SK-N-SH treated with all-trans-retinoic acid at 6 μM for 48 hours (cell line): Measurements from ENCODE around the gene CFDP1.

Experiments
- ATAC-seq: fragments of 200-7000 bp; cut with Tn5 transposase; 3 replicates; pipeline ENCODE4 v1.9.1; 2020; ENCODE audit warnings: mild to moderate bottlenecking, moderate library complexity
- ARNTL ChIP-seq: fragments of 450-650 bp; formaldehyde crosslinking; IDR thresholded peaks from 2 replicates; pipeline ENCODE4 v1.5.0; 2020; ENCODE audit warnings: low read depth, mild to moderate bottlenecking, moderate library complexity, borderline replicate concordance
- BACH2 ChIP-seq: fragments of 250-450 bp; sonication (Bioruptor Pico); IDR thresholded peaks from 2 replicates; pipeline ENCODE4 v1.9.0; 2021; ENCODE audit warnings: mild to moderate bottlenecking, borderline replicate concordance
- CSDC2 ChIP-seq: fragments of 250-450 bp; sonication (Bioruptor Pico); IDR thresholded peaks from 2 replicates; pipeline ENCODE4 v1.5.0; 2020; ENCODE audit warnings: mild to moderate bottlenecking, moderate library complexity
- ESRRG ChIP-seq: fragments of 250-450 bp; sonication (Bioruptor Pico); IDR thresholded peaks from 2 replicates; pipeline ENCODE4 v1.6.1; 2021; ENCODE audit warnings: mild to moderate bottlenecking
- GLIS3 ChIP-seq: fragments of 250-450 bp; sonication (Bioruptor Pico); IDR thresholded peaks from 2 replicates; pipeline ENCODE4 v1.5.0; 2020; ENCODE audit warnings: mild to moderate bottlenecking, moderate library complexity
- ISL1 ChIP-seq: fragments of 250-450 bp; sonication (Bioruptor Pico); IDR thresholded peaks from 2 replicates; pipeline ENCODE4 v2.1.2; 2022; ENCODE audit warnings: mild to moderate bottlenecking, moderate library complexity
- OSR1 ChIP-seq: fragments of 250-450 bp; sonication (Bioruptor Pico); IDR thresholded peaks from 2 replicates; pipeline ENCODE4 v1.8.0; 2022; ENCODE audit warnings: moderate library complexity, mild to moderate bottlenecking, inconsistent platforms
- RARB ChIP-seq: fragments of 250-450 bp; sonication (Bioruptor Pico); IDR thresholded peaks from 2 replicates; pipeline ENCODE4 v1.8.0; 2021; ENCODE audit warnings: mild to moderate bottlenecking, moderate library complexity
- SNAI2 ChIP-seq: fragments of 250-450 bp; sonication (Bioruptor Pico); IDR thresholded peaks from 2 replicates; pipeline ENCODE4 v1.5.0; 2020; ENCODE audit warnings: mild to moderate bottlenecking, moderate library complexity
- TCF4 ChIP-seq: fragments of 250-450 bp; sonication (Bioruptor Pico); IDR thresholded peaks from 2 replicates; pipeline ENCODE4 v1.8.0; 2021; ENCODE audit warnings: mild to moderate bottlenecking, moderate library complexity, borderline replicate concordance
- TOX ChIP-seq: fragments of 250-450 bp; sonication (Bioruptor Pico); IDR thresholded peaks from 2 replicates; pipeline ENCODE4 v1.8.0; 2021; ENCODE audit warnings: mild to moderate bottlenecking, moderate library complexity, borderline replicate concordance
- ZFP30 ChIP-seq: fragments of 450-650 bp; formaldehyde crosslinking; IDR thresholded peaks from 2 replicates; pipeline ENCODE4 v1.5.0; 2022; ENCODE audit warnings: mild to moderate bottlenecking, moderate library complexity
- ZNF565 ChIP-seq: fragments of 450-650 bp; formaldehyde crosslinking; conservative IDR thresholded peaks from 2 replicates; pipeline ENCODE4 v1.5.0; 2020; ENCODE audit warnings: low read depth, mild to moderate bottlenecking, moderate library complexity
- ZNF70 ChIP-seq: fragments of 450-650 bp; formaldehyde crosslinking; IDR thresholded peaks from 2 replicates; pipeline ENCODE4 v1.5.0; 2020; ENCODE audit warnings: mild to moderate bottlenecking, moderate library complexity
- ZNF8 ChIP-seq: fragments of 450-650 bp; formaldehyde crosslinking; IDR thresholded peaks from 2 replicates; pipeline ENCODE4 v1.5.0; 2020; ENCODE audit warnings: mild to moderate bottlenecking, moderate library complexity
- TF ChIP-seq, protein P1 (sequence below): fragments of 250-450 bp; sonication (Bioruptor Pico); IDR thresholded peaks from 2 replicates; pipeline ENCODE4 v1.5.1; 2020; ENCODE audit warnings: low read depth, mild to moderate bottlenecking, moderate library complexity
- TF ChIP-seq, protein P2 (sequence below): fragments of 250-450 bp; sonication (Bioruptor Pico); IDR thresholded peaks from 2 replicates; pipeline ENCODE4 v1.8.0; 2020; ENCODE audit warnings: mild to moderate bottlenecking, moderate library complexity, borderline replicate concordance

Gene CFDP1

DNA sequence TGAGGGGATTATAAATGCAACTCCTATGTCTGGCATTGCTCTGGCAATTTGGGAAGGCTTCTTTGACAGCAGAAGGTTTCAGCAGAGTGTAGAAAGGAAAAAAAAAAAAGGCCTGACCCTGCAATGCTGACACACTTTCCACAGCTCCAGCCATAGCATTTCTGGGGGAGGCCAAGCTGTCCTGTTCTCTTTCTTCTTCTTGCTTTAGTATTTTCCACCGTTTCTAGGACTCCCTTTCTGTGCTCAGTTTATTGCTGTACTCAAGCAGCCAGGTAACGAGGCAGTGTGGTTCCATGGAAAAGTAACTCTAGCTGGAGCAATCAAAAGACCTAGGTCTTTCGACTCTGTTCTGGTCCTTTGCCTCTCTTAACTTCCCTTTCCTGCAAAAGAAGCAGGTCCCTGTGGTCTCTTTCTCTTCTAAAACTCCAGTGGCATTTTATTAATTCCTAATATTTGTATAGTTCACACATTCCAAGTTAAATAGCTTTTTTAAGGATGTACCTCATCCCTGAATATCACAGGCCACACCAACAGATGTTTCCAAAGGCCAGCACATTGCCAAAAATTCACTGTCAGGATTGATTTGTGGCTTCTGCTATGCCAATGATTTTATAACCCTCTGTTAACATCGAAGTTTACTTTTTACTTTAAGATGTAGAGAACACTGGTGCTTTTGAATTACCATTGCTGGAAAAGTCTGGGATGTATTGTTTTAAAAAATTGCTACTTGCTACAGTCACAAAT is 91.6 kb downstream of the CFDP1 start:
- ATAC-seq: peak; percentile 43
- TF ChIP-seq TOX (CRISPR knock-in tag) (no peak), ZFP30 (CRISPR knock-in tag) (no peak), ISL1 (CRISPR knock-in tag) (peak; percentile 45; the same call in 1 of the 2 replicates), ESRRG (CRISPR knock-in tag) (no peak), ZNF565 (CRISPR knock-in tag) (no peak), SNAI2 (CRISPR knock-in tag) (no peak), ARNTL (no peak)

DNA sequence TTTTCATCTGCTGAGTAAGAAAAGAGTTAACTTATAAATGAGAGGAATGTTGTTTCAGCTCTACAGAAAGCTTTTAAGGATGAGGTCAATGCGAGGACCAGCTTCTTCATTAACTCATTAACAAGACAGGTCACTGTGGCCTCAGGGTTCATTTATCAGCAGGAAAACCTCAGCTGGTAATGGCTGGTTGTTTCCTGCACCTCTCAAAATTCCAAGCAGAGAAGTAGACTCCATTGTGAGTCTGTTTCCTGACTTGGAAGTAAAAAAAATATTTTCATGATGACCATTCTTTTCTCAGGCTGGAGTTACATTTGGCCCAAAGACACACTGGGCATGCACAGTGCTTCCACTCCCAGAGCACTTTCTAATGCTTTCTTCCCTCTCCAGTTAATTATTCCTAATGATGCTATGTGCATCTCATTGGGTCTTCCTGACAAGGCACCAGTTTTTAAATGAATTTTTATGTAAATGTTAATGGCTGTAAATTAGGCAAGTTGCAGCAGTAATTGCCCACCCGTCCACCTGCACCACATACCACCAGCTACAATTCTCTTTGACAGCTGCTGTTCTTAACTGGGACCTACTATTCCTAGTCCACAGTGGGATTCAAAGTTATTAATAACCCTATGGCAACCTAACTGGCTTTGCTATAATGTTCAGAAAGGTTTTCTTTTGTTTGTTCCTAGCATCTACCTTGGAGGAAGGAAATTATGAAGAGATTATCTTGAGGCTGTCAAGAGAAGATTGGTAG is 92.4 kb downstream of the CFDP1 start:
- 0 out of 2 replicates have a peak, but pooled peaks have one; percentile 11 for TF ChIP-seq TOX (CRISPR knock-in tag)
- peak; percentile 8; the same call in 1 of the 2 replicates for TF ChIP-seq ESRRG (CRISPR knock-in tag)
- TF ChIP-seq, protein P1, sequence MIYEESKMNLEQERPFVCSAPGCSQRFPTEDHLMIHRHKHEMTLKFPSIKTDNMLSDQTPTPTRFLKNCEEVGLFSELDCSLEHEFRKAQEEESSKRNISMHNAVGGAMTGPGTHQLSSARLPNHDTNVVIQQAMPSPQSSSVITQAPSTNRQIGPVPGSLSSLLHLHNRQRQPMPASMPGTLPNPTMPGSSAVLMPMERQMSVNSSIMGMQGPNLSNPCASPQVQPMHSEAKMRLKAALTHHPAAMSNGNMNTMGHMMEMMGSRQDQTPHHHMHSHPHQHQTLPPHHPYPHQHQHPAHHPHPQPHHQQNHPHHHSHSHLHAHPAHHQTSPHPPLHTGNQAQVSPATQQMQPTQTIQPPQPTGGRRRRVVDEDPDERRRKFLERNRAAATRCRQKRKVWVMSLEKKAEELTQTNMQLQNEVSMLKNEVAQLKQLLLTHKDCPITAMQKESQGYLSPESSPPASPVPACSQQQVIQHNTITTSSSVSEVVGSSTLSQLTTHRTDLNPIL (CRISPR knock-in tag): peak; percentile 87
- TF ChIP-seq, protein P2, sequence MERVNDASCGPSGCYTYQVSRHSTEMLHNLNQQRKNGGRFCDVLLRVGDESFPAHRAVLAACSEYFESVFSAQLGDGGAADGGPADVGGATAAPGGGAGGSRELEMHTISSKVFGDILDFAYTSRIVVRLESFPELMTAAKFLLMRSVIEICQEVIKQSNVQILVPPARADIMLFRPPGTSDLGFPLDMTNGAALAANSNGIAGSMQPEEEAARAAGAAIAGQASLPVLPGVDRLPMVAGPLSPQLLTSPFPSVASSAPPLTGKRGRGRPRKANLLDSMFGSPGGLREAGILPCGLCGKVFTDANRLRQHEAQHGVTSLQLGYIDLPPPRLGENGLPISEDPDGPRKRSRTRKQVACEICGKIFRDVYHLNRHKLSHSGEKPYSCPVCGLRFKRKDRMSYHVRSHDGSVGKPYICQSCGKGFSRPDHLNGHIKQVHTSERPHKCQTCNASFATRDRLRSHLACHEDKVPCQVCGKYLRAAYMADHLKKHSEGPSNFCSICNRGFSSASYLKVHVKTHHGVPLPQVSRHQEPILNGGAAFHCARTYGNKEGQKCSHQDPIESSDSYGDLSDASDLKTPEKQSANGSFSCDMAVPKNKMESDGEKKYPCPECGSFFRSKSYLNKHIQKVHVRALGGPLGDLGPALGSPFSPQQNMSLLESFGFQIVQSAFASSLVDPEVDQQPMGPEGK (CRISPR knock-in tag): peak; percentile 48; the same call in 1 of the 2 replicates
- no peak for TF ChIP-seq OSR1
- no peak for TF ChIP-seq ZNF70 (CRISPR knock-in tag)
- no peak for TF ChIP-seq ARNTL
- peak; percentile 74; the same call in 1 of the 2 replicates for TF ChIP-seq CSDC2 (CRISPR knock-in tag)
- 0 out of 2 replicates have a peak, but pooled peaks have one; percentile 1 for TF ChIP-seq ZFP30 (CRISPR knock-in tag)
- no peak for TF ChIP-seq GLIS3
- TF ChIP-seq ISL1 (CRISPR knock-in tag): peak; percentile 98
- peak; percentile 79 for ATAC-seq

DNA sequence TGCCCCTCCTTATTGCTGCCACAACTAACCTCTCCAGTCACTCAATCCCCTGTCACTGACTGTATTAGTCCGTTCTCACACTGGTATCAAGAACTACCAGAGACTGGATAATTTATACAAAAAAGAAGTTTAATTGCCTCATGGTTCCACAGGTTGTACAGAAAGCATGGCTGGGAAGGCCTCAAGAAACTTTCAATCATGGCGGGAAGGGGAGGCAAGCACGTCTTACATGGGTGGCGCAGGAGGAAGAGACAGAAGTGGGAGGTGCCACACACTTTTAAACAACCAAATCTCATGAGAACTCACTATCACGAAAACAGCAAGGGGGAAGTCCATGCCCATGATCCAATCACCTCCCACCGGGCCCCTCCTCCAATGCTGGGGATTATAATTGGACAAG is 95.9 kb downstream of the CFDP1 start:
- no peak for ATAC-seq
- TF ChIP-seq ZNF8 (CRISPR knock-in tag) (no peak), GLIS3 (no peak), TOX (CRISPR knock-in tag) (no peak), CSDC2 (CRISPR knock-in tag) (no peak), ARNTL (no peak), TCF4 (no peak), ZNF70 (CRISPR knock-in tag) (no peak), ESRRG (CRISPR knock-in tag) (no peak), RARB (CRISPR knock-in tag) (no peak), ZNF565 (CRISPR knock-in tag) (no peak), ISL1 (CRISPR knock-in tag) (no peak)
- TF ChIP-seq, protein P1 (CRISPR knock-in tag): no peak
- TF ChIP-seq, protein P2 (CRISPR knock-in tag): no peak

DNA sequence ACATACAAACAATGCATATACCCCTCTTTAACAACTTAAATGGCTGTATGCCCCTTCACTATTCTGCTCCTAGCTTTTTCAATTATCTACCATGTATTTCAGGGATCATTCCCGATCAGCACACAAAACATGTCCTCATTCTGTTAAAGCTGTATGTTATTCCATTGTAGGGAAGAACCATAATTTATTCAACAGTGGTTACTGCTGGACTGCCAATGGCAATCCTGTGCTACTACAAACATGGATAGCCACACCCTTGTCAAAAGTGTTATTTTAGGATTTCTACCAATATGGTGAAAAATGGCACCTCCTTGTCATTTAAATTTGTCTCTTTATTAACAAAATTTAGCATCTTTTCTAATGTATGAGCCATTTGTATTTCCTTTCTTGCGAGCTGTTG is 96.8 kb downstream of the CFDP1 start:
- ATAC-seq: no peak
- TF ChIP-seq ISL1 (CRISPR knock-in tag): no peak
- TF ChIP-seq BACH2 (CRISPR knock-in tag): no peak
- TF ChIP-seq ZNF565 (CRISPR knock-in tag): no peak
- no peak for TF ChIP-seq RARB (CRISPR knock-in tag)
- TF ChIP-seq SNAI2 (CRISPR knock-in tag): no peak
- no peak for TF ChIP-seq ZNF70 (CRISPR knock-in tag)
- no peak for TF ChIP-seq OSR1
- TF ChIP-seq GLIS3: no peak
